Activated CD4-positive, alpha-beta memory T cell treated with anti-CD3 and anti-CD28 coated beads for 36 hours (primary cell): ENCODE measurements around the gene SAMD4B. TPM values are rescaled to one million over a fixed set of nuclear protein-coding genes. Genes with fewer than 3 reads are reported as not detected.

Source experiments
- CTCF ChIA-PET: fragments of 350-600 bp; sonication (Branson Sonifier 250); formaldehyde crosslinking; loops from one replicate; lab custom pipeline; 2021; ENCODE audit warnings: antibody characterized with exemption, inconsistent platforms; lab: Charles Lee
- POLR2A ChIA-PET: fragments of 350-600 bp; sonication (Branson Sonifier 250); formaldehyde crosslinking; loops from one replicate; lab custom pipeline; 2021; ENCODE audit warnings: antibody characterized with exemption; lab: Charles Lee
- DNase-seq: peaks from one replicate; pipeline ENCODE4 v3.0.0-alpha.2; 2020
- H3K27ac Mint-ChIP-seq: one replicate; pipeline ENCODE4 v1.8.0; 2021; ENCODE audit warnings: mixed read lengths
- H3K27me3 Mint-ChIP-seq: one replicate; pipeline ENCODE4 v1.8.0; 2021; ENCODE audit warnings: mixed read lengths
- H3K36me3 Mint-ChIP-seq: one replicate; pipeline ENCODE4 v1.8.0; 2021; ENCODE audit warnings: mixed read lengths
- H3K4me1 Mint-ChIP-seq: one replicate; pipeline ENCODE4 v1.8.0; 2021; ENCODE audit warnings: low read depth, mixed read lengths
- H3K4me3 Mint-ChIP-seq: one replicate; pipeline ENCODE4 v1.8.0; 2021; ENCODE audit warnings: mild to moderate bottlenecking, mixed read lengths
- H3K9me3 Mint-ChIP-seq: one replicate; pipeline ENCODE4 v1.8.0; 2021; ENCODE audit warnings: mixed read lengths
- intact Hi-C: fragments of 100-400 bp; cut with micrococcal nuclease; formaldehyde crosslinking; loops from one replicate; pipeline ENCODE4 v1.15.1; 2023
- total RNA-seq, 2 experiments: library from RNA; stranded (reverse); gene quantifications; one replicate each; pipeline ENCODE4 v1.2.3, GENCODE V29; 2021

The SAMD4B gene
- total RNA-seq, 2 experiments from 2014 or later = 49.4 to 51.3 TPM

DNA sequence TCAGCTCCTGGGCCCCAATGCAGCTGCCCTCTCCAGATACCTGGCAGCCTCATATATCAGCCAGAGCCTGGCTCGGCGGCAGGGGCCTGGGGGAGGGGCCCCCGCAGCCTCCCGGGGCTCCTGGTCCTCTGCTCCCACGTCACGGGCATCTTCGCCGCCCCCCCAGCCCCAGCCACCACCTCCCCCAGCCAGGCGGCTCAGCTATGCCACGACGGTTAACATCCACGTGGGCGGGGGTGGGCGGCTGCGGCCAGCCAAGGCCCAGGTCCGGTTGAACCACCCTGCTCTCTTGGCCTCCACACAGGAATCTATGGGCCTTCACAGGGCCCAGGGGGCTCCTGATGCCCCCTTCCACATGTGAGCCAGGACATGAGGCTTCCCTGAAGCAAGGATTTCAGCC is 82.7 kb downstream of the SAMD4B start:
- DNase-seq = no peak
- H3K9me3 Mint-ChIP-seq = no peaks in the 10 kb centered on the region
- no peaks in the 10 kb centered on the region for H3K4me1 Mint-ChIP-seq
- POLR2A ChIA-PET = interaction anchor here (1.2 kb wide), 1 partner anchor 23 kb away, joined by 3 read pairs; no protein-coding TSS in a partner anchor
- intact Hi-C loops = no loop called here
- no peak overlapping the region for H3K27ac Mint-ChIP-seq
- CTCF ChIA-PET = no interaction called here
- peaks cover 15% of the 10 kb centered on the region for H3K36me3 Mint-ChIP-seq
- H3K4me3 Mint-ChIP-seq = no peak overlapping the region
- H3K27me3 Mint-ChIP-seq = no peaks in the 10 kb centered on the region

DNA sequence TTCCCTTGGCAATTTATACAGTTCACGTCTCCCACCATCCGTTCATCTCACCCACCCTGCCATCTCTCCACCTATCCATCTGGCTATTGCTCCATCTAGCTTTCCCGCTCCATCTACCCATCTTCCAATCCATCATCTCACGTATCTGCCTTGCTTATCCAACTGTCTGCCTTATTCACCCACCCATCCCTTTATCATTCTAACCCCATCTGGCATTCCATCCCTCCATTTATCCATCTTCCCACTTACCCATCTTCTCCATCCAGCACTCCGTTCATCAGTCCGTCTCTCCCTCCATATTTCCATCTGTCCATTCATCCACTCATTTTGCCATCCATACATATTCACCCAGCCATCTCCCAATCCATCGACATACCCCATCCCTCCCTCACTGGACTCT is 83.5 kb downstream of the SAMD4B start:
- POLR2A ChIA-PET = no interaction called here
- no peaks in the 10 kb centered on the region for H3K9me3 Mint-ChIP-seq
- DNase-seq = no peak
- no peak overlapping the region for H3K4me3 Mint-ChIP-seq
- H3K27ac Mint-ChIP-seq = no peak overlapping the region
- CTCF ChIA-PET = no interaction called here
- intact Hi-C loops = no loop called here
- H3K36me3 Mint-ChIP-seq = peaks cover 14% of the 10 kb centered on the region
- H3K4me1 Mint-ChIP-seq = peaks cover 6% of the 10 kb centered on the region
- no peaks in the 10 kb centered on the region for H3K27me3 Mint-ChIP-seq

DNA sequence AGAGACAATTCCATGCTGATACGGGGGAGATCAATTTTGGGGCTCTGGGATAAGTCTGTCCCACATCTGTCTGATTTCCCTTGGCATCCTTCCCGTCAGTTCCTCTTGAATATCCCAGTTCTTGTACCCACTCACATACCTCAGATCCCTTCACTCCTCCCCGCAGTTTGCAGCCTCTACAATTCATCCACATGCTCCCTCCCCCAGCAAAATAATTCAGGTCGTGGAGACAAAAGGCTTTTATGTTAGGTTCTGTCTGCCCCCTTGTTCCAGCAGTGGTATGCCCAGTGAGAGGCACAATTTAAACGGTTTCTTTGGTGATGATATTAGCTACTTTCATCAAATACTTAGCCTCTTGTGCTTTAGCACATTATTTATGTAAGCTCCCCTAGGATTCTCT is 83.9 kb downstream of the SAMD4B start:
- intact Hi-C loops = no loop called here
- Mint-ChIP-seq H3K4me1 (peaks cover 10% of the 10 kb centered on the region), H3K4me3 (no peak overlapping the region), H3K27me3 (no peaks in the 10 kb centered on the region), H3K27ac (no peak overlapping the region), H3K9me3 (no peaks in the 10 kb centered on the region), H3K36me3 (peaks cover 14% of the 10 kb centered on the region)
- CTCF ChIA-PET = interaction anchor here (1.9 kb wide), 1 partner anchor 14 kb away, joined by 7 read pairs; no protein-coding TSS in a partner anchor
- POLR2A ChIA-PET = interaction anchor here (0.6 to 1.9 kb wide), 2 partner anchors 9 to 104 kb away, joined by 4 to 13 read pairs; partner anchors contain the start of gene RPS16
- DNase-seq = no peak

- POLR2A ChIA-PET = interaction anchor here (1.5 to 1.9 kb wide), 2 partner anchors 8 to 30 kb away, joined by 4 to 13 read pairs; partner anchors contain the start of gene RPS16
- no peaks in the 10 kb centered on the region for H3K9me3 Mint-ChIP-seq
- intact Hi-C loops = no loop called here
- peaks cover 19% of the 10 kb centered on the region for H3K36me3 Mint-ChIP-seq
- no peak overlapping the region for H3K27ac Mint-ChIP-seq
- peaks cover 19% of the 10 kb centered on the region for H3K4me1 Mint-ChIP-seq
- H3K4me3 Mint-ChIP-seq = no peak overlapping the region
- CTCF ChIA-PET = interaction anchor here (0.9 to 1.9 kb wide), 3 partner anchors 13 to 105 kb away, joined by 5 to 7 read pairs (median 7); partner anchors contain the start of genes EID2B and PLEKHG2
- no peaks in the 10 kb centered on the region for H3K27me3 Mint-ChIP-seq
- no peak for DNase-seq
Measured at GRCh38 chr19:39427707-39428106, 85.5 kb downstream of the SAMD4B start.

- H3K27me3 Mint-ChIP-seq = no peaks in the 10 kb centered on the region
Measured at GRCh38 chr19:39428283-39429112, 86.3 kb downstream of the SAMD4B start.

DNA sequence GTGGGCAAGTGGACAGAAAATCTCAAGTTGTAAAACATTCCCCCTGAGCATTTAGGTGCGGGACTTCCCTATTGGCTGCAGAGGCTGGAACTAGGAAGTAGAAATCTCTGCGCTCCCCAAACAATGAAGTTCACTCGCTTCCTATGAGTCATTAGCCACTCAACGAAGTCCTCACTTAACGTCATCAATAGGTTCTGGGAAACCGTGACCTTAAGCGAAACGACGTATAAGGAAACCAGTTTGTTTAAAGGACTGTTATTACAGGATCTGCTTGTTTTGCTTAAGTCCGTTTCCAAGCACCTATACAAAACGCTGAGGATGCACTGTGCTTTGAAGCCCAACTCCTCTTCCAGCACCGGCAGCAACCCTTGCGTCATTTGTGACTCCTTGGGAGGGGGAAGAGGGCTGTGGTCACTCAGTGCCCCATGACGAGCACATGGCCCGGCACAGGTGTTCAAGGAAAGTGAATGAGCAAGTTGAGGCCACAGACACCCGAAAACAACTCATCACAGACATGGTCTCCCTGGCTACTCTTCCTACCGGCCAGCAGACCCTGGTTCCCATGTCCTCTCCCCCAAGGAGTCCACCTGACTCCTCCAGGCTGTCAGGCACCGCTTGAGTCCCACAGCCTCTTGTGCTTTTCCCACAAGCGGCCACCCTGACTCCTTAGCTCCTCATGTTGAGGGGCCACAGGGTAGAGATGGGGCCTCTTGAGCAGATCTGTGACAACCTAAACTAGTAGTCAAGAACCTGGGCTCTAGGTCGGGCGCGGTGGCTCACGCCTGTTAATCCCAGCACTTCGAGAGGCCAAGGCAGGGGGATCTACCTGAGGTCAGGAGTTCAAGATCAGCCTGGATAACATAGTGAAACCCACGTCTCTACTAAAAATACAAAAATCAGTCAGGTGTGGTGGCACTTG is 88.7 kb downstream of the SAMD4B start:
- Mint-ChIP-seq H3K4me3 (peak overlapping the region; percentile 54), H3K36me3 (peaks cover 41% of the 10 kb centered on the region), H3K4me1 (peaks cover 46% of the 10 kb centered on the region), H3K27me3 (no peaks in the 10 kb centered on the region), H3K9me3 (no peaks in the 10 kb centered on the region), H3K27ac (peak overlapping the region; percentile 100)
- POLR2A ChIA-PET = interaction anchor here (0.6 to 3.8 kb wide), 3 partner anchors 14 to 22 kb away, joined by 5 to 24 read pairs (median 5); partner anchors contain the start of genes PLEKHG2 and SUPT5H
- peak; percentile 94 for DNase-seq
- intact Hi-C loops = loop anchor here (1.0 to 5.0 kb wide), 6 partner anchors 14 to 246 kb away; partner anchors contain the start of genes MED29, PAF1, PLEKHG2 and SUPT5H
- CTCF ChIA-PET = interaction anchor here (0.9 to 1.3 kb wide), 2 partner anchors 10 to 19 kb away, joined by 3 to 4 read pairs; partner anchors contain the start of gene PLEKHG2

More at GRCh38 chr19:39428283-39429112, 86.3 kb downstream of the SAMD4B start:
- no peak for DNase-seq
- H3K4me1 Mint-ChIP-seq = peaks cover 27% of the 10 kb centered on the region
- H3K4me3 Mint-ChIP-seq = no peak overlapping the region
- ChIA-PET POLR2A (interaction anchor here (0.9 to 1.5 kb wide), 2 partner anchors 9 to 31 kb away, joined by 3 to 4 read pairs; no protein-coding TSS in a partner anchor), CTCF (interaction anchor here (0.9 kb wide), 1 partner anchor 104 kb away, joined by 5 read pairs; the partner anchor contains the start of gene EID2B)
- peaks cover 24% of the 10 kb centered on the region for H3K36me3 Mint-ChIP-seq
- no peak overlapping the region for H3K27ac Mint-ChIP-seq
- intact Hi-C loops = no loop called here
- no peaks in the 10 kb centered on the region for H3K9me3 Mint-ChIP-seq

DNA sequence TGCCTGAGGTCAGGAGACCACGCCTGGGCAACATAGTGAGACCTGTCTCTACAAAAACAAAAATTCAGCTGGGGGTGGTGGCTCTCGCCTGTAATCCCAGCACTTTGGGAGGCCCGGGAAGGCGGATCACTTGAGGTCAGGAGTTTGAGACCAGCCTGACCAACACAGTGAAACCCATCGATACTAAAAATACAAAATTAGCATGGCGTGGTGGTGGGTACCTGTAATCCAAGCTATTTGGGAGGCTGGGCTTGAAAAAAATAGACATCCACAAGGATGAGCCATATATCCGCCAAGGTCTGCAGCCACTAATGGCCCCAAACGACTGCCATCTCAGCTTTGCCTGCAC is 90.4 kb downstream of the SAMD4B start:
- H3K4me3 Mint-ChIP-seq = peak overlapping the region; percentile 31
- intact Hi-C loops = loop anchor here (5.0 kb wide), 1 partner anchor 245 kb away; no protein-coding TSS in a partner anchor
- peaks cover 41% of the 10 kb centered on the region for H3K36me3 Mint-ChIP-seq
- no peak for DNase-seq
- CTCF ChIA-PET = interaction anchor here (0.8 kb wide), 1 partner anchor 35 kb away, joined by 3 read pairs; no protein-coding TSS in a partner anchor
- H3K27ac Mint-ChIP-seq = peak overlapping the region; percentile 100
- H3K4me1 Mint-ChIP-seq = peaks cover 57% of the 10 kb centered on the region
- POLR2A ChIA-PET = interaction anchor here (0.7 to 3.8 kb wide), 8 partner anchors 8 to 97 kb away, joined by 3 to 24 read pairs (median 8); partner anchors contain the start of genes GMFG, SAMD4B, SUPT5H and TIMM50
- no peaks in the 10 kb centered on the region for H3K27me3 Mint-ChIP-seq
- H3K9me3 Mint-ChIP-seq = no peaks in the 10 kb centered on the region

GRCh38 chr19:39433480-39434079 is 91.4 kb downstream of the SAMD4B start:
- ChIA-PET POLR2A (interaction anchor here (0.7 to 3.8 kb wide), 9 partner anchors 8 to 92 kb away, joined by 4 to 24 read pairs (median 7); partner anchors contain the start of genes PLEKHG2, SAMD4B, SUPT5H and ZFP36), CTCF (interaction anchor here (0.6 to 0.9 kb wide), 2 partner anchors 36 to 101 kb away, joined by 3 to 5 read pairs; no protein-coding TSS in a partner anchor)
- DNase-seq = no peak
- intact Hi-C loops = loop anchor here (5.0 kb wide), 1 partner anchor 244 kb away; no protein-coding TSS in a partner anchor
- H3K36me3 Mint-ChIP-seq = peaks cover 41% of the 10 kb centered on the region
- no peaks in the 10 kb centered on the region for H3K27me3 Mint-ChIP-seq
- peak overlapping the region; percentile 100 for H3K27ac Mint-ChIP-seq
- H3K9me3 Mint-ChIP-seq = no peaks in the 10 kb centered on the region
- H3K4me3 Mint-ChIP-seq = peak overlapping the region; percentile 100
- H3K4me1 Mint-ChIP-seq = peaks cover 57% of the 10 kb centered on the region

DNA sequence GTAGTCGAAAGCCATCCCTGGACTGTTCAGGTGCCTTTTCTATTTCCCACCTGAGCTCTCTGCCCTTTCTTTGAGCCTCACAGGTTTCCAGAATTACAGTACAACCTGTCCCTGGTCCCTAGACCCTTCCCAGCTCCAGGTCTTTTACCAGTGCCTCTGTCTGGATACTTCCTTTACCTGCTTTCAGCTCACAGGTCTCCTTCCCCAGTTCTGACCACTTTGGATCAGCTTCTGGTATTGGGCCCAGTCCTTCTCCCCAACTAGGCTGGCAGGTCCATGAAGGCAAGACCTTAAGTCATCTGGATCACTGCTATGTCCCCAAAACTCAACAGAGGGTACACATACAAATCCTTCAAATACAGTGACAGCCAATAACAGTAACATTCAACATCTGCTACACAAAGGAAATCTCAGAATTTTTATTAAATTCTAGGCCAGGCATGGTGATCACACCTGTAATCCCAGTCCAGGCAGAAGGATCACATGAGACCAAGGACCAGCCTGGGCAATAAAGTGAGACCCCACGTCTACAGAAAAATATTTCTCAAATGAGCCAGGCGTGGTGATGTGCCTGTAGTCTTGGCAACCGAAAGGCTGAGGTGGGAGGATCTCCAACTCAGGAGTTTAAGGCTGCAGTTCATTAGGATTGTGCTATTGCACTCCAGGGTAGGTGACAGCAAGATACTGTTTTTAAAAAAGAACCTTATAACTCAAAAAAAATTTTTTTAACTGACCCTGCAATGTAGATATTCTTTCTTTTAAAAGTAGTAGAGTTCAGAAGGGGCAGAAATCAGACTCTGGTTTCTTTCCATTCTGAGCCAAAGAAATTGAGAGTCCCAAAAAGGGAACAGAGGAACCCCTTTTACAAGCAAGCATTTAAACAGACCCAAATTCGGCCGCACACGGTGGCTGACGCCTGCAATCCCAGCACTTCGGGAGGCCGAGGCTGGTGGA is 92.2 kb downstream of the SAMD4B start:
- Mint-ChIP-seq H3K4me3 (peak overlapping the region; percentile 100), H3K9me3 (no peaks in the 10 kb centered on the region), H3K27ac (peak overlapping the region; percentile 100), H3K27me3 (no peaks in the 10 kb centered on the region), H3K36me3 (peaks cover 41% of the 10 kb centered on the region), H3K4me1 (peaks cover 57% of the 10 kb centered on the region)
- DNase-seq = no peak
- POLR2A ChIA-PET = interaction anchor here (0.5 to 3.8 kb wide), 22 partner anchors 7 to 561 kb away, joined by 3 to 117 read pairs (median 10); partner anchors contain the start of genes DLL3, EID2B, GMFG and MED29
- CTCF ChIA-PET = interaction anchor here (0.6 to 2.0 kb wide), 7 partner anchors 22 to 100 kb away, joined by 3 to 14 read pairs (median 7); partner anchors contain the start of gene PLEKHG2
- intact Hi-C loops = loop anchor here (5.0 kb wide), 1 partner anchor 243 kb away; no protein-coding TSS in a partner anchor
